Right renal pelvis (tissue), 4 donors: ENCODE measurements around the gene CLPTM1. TPM values are rescaled to one million over a fixed set of nuclear protein-coding genes. Genes with fewer than 3 reads are reported as not detected.
"Not testable (repeated sequence)": the region's sequence is repeated elsewhere in the genome, so short reads cannot be mapped to it uniquely, and the experiment has no call there.

Source experiments
- DNase-seq, 4 donors: peaks; one replicate each; pipeline ENCODE4 v3.0.0-alpha.2; 2013; ENCODE audit warnings: low read depth in 4 of 4, low spot score in 3 of 4, missing footprints in 1 of 4
- polyA plus RNA-seq, 4 donors: library from polyadenylated mRNA; unstranded; fragments of 120-200 nt; gene quantifications; one replicate each; pipeline ENCODE4 v1.2.1, GENCODE V29; 2013; ENCODE audit not compliant: insufficient read length in 4 of 4

CLPTM1 gene, protein sequence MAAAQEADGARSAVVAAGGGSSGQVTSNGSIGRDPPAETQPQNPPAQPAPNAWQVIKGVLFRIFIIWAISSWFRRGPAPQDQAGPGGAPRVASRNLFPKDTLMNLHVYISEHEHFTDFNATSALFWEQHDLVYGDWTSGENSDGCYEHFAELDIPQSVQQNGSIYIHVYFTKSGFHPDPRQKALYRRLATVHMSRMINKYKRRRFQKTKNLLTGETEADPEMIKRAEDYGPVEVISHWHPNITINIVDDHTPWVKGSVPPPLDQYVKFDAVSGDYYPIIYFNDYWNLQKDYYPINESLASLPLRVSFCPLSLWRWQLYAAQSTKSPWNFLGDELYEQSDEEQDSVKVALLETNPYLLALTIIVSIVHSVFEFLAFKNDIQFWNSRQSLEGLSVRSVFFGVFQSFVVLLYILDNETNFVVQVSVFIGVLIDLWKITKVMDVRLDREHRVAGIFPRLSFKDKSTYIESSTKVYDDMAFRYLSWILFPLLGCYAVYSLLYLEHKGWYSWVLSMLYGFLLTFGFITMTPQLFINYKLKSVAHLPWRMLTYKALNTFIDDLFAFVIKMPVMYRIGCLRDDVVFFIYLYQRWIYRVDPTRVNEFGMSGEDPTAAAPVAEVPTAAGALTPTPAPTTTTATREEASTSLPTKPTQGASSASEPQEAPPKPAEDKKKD
- 100 to 1,000 TPM; 107 to 127 (median 121) TPM for polyA plus RNA-seq

- DNase-seq = peak; percentile 92 to 98 (median 93)
Observed at GRCh38 chr19:44954649-44955504, at the start of gene CLPTM1. TSS of gene CLPTM1 (plus strand) at chr19:44955380. CDS start at chr19:44955396, 16 bp downstream.

DNA sequence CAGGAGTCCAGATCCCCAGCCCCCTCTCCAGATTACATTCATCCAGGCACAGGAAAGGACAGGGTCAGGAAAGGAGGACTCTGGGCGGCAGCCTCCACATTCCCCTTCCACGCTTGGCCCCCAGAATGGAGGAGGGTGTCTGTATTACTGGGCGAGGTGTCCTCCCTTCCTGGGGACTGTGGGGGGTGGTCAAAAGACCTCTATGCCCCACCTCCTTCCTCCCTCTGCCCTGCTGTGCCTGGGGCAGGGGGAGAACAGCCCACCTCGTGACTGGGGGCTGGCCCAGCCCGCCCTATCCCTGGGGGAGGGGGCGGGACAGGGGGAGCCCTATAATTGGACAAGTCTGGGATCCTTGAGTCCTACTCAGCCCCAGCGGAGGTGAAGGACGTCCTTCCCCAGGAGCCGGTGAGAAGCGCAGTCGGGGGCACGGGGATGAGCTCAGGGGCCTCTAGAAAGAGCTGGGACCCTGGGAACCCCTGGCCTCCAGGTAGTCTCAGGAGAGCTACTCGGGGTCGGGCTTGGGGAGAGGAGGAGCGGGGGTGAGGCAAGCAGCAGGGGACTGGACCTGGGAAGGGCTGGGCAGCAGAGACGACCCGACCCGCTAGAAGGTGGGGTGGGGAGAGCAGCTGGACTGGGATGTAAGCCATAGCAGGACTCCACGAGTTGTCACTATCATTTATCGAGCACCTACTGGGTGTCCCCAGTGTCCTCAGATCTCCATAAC, 49.6 kb upstream of the CLPTM1 start, which contains the start of gene APOE:
Gene APOE, plus strand, starts transcription at position 360 of the 724 bp plus-strand sequence. CDS start 829 bp downstream, outside the sequence.
- no peak for DNase-seq

- DNase-seq = no peak
Observed at GRCh38 chr19:44907613-44908012, 47.6 kb upstream of the CLPTM1 start.

DNA sequence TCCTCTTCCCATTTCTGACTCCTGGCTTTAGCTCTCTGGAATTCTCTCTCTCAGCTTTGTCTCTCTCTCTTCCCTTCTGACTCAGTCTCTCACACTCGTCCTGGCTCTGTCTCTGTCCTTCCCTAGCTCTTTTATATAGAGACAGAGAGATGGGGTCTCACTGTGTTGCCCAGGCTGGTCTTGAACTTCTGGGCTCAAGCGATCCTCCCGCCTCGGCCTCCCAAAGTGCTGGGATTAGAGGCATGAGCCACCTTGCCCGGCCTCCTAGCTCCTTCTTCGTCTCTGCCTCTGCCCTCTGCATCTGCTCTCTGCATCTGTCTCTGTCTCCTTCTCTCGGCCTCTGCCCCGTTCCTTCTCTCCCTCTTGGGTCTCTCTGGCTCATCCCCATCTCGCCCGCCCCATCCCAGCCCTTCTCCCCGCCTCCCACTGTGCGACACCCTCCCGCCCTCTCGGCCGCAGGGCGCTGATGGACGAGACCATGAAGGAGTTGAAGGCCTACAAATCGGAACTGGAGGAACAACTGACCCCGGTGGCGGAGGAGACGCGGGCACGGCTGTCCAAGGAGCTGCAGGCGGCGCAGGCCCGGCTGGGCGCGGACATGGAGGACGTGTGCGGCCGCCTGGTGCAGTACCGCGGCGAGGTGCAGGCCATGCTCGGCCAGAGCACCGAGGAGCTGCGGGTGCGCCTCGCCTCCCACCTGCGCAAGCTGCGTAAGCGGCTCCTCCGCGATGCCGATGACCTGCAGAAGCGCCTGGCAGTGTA, 46.9 kb upstream of the CLPTM1 start:
- DNase-seq = no peak

DNA sequence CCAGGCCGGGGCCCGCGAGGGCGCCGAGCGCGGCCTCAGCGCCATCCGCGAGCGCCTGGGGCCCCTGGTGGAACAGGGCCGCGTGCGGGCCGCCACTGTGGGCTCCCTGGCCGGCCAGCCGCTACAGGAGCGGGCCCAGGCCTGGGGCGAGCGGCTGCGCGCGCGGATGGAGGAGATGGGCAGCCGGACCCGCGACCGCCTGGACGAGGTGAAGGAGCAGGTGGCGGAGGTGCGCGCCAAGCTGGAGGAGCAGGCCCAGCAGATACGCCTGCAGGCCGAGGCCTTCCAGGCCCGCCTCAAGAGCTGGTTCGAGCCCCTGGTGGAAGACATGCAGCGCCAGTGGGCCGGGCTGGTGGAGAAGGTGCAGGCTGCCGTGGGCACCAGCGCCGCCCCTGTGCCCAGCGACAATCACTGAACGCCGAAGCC, 46.3 kb upstream of the CLPTM1 start:
- no peak for DNase-seq

DNA sequence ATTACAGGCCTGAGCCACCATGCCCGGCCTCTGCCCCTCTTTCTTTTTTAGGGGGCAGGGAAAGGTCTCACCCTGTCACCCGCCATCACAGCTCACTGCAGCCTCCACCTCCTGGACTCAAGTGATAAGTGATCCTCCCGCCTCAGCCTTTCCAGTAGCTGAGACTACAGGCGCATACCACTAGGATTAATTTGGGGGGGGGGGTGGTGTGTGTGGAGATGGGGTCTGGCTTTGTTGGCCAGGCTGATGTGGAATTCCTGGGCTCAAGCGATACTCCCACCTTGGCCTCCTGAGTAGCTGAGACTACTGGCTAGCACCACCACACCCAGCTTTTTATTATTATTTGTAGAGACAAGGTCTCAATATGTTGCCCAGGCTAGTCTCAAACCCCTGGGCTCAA, 45.4 kb upstream of the CLPTM1 start:
- no peak for DNase-seq

DNA sequence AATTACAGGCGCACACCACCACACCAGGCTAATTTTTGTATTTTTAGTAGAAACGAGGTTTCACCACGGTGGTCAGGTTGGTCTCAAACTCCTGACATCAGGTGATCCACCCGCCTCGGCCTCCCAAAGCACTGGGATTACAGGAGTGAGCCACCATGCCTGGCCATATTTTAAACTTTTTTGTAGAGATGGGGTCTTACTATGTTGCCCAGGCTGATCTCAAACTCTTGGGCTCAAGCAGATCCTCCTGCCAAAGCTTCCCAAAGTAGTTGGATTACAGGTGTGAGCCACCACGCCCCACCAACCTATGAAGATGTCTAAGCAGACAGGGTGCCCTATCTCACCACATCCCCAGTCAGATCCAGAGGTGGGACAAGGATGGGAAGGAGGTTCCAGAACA, 43.3 kb upstream of the CLPTM1 start:
- DNase-seq = not testable (repeated sequence)

GRCh38 chr19:44912854-44913253, 42.3 kb upstream of the CLPTM1 start:
- DNase-seq = no peak

DNA sequence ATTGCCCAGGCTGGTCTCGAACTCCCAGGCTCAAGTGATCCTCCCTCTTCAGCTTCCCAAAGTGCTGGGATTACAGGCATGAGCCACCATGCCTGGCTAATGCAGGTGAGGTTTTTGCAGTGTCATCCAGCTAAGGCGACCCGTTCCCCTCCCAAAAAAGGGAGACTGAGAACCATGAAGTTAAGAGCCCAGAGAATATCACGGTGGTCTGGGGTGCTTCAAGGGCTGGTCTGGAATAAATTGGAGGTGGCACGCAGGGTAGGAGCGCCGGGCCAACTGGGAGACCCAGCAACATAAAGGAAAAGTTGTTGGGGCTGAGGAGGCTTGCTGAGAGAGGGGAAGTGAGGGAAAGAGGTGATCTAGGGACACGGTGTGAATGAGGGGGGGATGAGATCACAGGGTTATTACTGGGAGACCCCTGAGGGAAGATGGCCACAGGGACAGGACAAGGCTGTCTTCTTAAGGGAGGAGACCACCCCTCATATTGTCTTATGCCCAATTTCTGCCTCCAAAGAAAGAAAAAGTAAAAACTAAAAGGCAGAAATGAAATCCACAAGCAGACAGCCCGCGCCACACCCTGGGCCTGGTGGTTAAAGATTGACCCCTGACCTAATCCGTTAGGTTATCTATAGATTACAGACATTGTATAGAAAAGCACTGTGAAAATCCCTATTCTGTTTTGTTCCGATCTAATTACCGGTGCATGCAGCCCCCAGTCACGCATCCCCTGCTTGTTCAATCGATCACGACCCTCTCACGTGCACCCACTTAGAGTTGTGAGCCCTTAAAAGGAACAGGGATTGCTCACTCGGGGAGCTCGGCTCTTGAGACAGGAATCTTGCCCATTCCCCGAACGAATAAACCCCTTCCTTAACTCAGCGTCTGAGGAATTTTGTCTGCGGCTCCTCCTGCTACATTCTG, 41.4 kb upstream of the CLPTM1 start:
- not testable (repeated sequence) for DNase-seq

- peak; percentile 82 to 90 (median 86) for DNase-seq
Observed at GRCh38 chr19:44914433-44915206, 40.6 kb upstream of the CLPTM1 start, which contains the start of gene APOC1. TSS of gene APOC1 (plus strand) at chr19:44914608. CDS start at chr19:44914892, 284 bp downstream.

DNA sequence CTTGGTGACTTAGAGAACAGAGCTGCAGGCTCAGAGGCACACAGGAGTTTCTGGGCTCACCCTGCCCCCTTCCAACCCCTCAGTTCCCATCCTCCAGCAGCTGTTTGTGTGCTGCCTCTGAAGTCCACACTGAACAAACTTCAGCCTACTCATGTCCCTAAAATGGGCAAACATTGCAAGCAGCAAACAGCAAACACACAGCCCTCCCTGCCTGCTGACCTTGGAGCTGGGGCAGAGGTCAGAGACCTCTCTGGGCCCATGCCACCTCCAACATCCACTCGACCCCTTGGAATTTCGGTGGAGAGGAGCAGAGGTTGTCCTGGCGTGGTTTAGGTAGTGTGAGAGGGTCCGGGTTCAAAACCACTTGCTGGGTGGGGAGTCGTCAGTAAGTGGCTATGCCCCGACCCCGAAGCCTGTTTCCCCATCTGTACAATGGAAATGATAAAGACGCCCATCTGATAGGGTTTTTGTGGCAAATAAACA, 30.9 kb upstream of the CLPTM1 start:
- no peak for DNase-seq

DNA sequence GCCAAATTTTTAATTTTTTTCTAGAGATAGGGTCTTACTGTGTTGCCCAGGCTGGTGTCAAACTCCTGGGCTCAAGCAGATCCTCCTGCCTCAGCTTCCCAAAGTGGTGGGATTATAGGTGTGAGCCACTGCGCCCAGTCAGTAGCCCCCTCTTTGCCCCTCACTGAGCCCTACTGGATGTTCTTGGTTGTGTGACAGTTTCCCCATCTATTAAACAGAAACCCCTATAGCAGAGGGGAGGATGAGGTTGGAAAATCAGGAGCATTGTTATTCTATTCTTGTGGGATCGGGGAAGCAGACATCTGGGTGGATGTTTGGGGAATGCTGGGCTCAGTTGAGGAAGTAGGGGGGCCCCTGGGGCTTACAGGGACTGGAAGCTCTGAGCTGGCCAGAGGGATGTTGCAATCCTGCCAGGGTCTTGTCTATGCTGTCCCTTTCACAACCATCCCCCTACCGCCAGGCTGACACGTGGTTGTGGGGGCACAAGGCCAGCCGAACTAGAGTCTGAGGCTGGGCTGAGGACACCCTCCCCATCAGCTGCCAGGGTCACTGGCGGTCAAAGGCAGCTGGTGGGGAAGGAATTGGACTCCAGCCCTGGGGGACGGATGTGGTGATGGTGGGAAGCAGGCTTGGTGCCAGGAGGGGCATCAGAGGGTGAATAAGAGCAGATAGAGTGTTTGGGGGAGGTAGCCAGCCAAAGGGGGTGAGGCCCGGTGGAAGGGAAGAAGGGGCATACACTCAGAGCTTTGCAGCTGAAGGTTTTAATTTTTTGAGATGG, 29.9 kb upstream of the CLPTM1 start:
- no peak for DNase-seq

DNA sequence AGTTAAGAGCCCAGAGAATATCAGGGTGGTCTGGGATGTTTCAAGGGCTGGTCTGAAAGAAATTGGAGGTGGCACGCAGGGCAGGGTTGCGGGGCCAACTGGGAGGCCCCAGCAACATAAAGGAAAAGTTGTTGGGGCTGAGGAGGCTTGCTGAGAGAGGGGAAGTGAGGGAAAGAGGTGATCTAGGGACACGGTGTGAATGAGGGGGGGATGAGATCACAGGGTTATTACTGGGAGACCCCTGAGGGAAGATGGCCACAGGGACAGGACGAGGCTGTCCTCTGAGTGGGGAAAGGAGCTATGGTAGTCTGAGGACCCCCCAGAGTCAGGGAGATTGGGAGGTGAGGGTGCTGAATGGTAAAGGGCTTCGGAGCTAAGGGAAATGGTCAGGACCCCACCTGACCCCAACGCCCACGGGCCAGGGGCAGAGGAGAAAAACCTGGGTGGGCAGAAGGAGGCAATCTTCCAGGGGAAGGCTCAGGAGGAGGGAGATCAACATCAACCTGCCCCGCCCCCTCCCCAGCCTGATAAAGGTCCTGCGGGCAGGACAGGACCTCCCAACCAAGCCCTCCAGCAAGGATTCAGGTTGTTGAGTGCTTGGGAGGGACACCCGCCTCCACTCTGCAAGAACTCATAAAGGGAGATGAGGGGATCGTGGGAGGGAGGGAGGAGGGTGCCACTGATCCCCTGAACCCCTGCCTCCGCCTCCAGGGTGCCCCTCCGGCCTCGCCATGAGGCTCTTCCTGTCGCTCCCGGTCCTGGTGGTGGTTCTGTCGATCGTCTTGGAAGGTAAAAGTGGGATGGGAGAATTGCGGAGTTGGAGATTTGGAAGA, 28.7 kb upstream of the CLPTM1 start:
- DNase-seq = not testable (repeated sequence)

DNA sequence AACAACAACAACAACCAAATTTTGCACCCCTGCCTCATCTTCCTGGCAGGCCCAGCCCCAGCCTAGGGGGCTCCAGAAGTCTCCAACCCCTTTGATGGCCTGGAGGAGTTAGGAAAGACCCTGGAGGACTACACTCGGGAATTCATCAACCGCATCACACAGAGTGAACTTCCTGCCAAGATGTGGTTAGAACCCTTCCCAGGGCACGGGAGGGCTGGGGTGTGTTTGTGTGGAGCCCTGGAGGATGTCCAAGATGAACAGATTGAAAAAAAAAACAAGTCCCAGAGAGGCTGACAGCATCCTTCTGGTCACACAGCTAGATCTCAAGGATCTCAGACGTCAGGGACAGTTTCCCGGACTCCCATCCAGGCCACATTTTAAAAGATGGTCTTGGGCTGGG, 27.4 kb upstream of the CLPTM1 start:
- DNase-seq = no peak

GRCh38 chr19:44930088-44930487, 25.1 kb upstream of the CLPTM1 start:
- no peak for DNase-seq

GRCh38 chr19:44931541-44931940, 23.6 kb upstream of the CLPTM1 start:
- no peak for DNase-seq
